Upper lobe of left lung (tissue), 4 donors: ENCODE results near the gene BAX.
A peak's percentile ranks its signal among the peaks of the same experiment; 100 is the strongest.

Experiments
- CTCF ChIP-seq, 6 experiments: fragments of 450-650 bp in 4 of 6; fragments of 200-600 bp in 2 of 6; sonication (generic) in 2 of 6; IDR thresholded peaks; one replicate each; pipeline ENCODE4 v1.5.1; 2016 to 2019; ENCODE audit warnings: antibody characterized with exemption in 6 of 6
- EP300 ChIP-seq, 4 donors: sonication (generic); formaldehyde crosslinking; IDR thresholded peaks; one replicate each; pipeline ENCODE4 v1.5.1; 2017; ENCODE audit warnings: antibody characterized with exemption in 4 of 4, control low read depth in 2 of 4
- POLR2A ChIP-seq, 4 donors: fragments of 450-650 bp; IDR thresholded peaks; one replicate each; pipeline ENCODE4 v1.5.1; 2016 to 2017; ENCODE audit warnings: antibody characterized with exemption in 4 of 4, mild to moderate bottlenecking in 2 of 4
- POLR2AphosphoS5 ChIP-seq, 2 donors: sonication (generic); formaldehyde crosslinking; IDR thresholded peaks; one replicate each; pipeline ENCODE4 v1.5.1; 2017; ENCODE audit warnings: antibody characterized with exemption in 2 of 2

- TF ChIP-seq EP300 (IDR thresholded peaks at IDR 0.05): no peak
- TF ChIP-seq CTCF (IDR thresholded peaks at IDR 0.05): no peak
- TF ChIP-seq POLR2A (IDR thresholded peaks at IDR 0.05): peak in 2 of 4 donors; percentile 55 to 85
- TF ChIP-seq POLR2AphosphoS5 (IDR thresholded peaks at IDR 0.05): peak; percentile 52 to 81
Measured at GRCh38 chr19:48933382-48933932, 21.2 kb upstream of the BAX start, which contains the start of gene DHDH.
